Measurements from ENCODE around the gene FLT1.

The FLT1 gene

DNA sequence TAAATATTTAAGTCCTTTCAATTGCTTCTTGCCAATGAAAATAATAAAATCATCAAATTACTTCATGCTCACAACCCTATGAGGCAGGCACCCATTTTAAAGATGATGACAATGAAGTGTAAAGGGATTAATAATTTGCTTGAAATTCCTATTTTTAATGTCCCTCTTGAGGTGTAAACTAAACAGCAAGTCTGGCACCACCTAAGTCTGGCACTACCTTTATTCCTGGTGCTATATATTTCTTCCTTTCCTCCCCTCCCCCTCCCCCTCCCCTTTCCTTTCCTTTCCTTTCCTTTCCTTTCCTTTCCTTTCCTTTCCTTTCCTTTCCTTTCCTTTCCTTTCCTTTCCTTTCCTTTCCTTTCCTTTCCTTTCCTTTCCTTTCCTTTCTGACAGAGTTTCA, 42.2 kb downstream of the FLT1 start:
- DNase-seq, result no peak

DNA sequence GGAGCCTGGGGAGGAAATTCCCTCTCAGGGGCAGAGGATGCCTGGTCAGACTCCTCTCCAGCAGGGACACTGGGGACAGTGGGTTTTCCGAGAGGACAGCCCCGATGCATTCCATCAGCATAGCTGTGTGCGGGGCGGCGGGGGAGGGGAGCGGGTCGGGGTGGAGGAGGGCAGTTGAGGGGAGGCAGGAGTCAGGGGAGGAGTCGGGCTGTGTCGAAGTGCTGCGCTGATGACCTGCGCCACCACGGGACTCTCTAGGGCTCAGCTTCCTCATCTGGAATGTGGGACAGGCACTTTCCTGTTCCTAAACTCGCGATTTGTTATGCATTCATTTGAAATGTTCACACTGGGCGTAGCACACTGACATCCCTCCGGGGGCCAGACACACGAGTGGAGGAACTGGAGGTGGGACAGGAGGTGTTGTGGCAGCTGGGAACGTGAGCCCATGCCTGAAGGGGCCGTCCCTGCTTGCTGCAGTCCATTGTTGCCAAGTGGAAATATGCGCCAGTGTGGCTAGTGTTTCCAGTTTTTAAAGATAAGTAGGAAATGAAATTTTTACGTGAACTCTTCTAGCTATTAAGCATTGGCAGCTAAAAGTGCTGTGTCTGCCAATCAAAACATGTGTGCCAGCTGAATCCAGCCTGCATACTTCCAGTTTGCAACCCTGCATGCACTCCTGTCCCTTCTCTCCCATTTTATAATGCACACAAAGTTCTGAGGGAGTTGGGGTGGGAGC, 43.3 kb downstream of the FLT1 start:
- no peak for DNase-seq

DNA sequence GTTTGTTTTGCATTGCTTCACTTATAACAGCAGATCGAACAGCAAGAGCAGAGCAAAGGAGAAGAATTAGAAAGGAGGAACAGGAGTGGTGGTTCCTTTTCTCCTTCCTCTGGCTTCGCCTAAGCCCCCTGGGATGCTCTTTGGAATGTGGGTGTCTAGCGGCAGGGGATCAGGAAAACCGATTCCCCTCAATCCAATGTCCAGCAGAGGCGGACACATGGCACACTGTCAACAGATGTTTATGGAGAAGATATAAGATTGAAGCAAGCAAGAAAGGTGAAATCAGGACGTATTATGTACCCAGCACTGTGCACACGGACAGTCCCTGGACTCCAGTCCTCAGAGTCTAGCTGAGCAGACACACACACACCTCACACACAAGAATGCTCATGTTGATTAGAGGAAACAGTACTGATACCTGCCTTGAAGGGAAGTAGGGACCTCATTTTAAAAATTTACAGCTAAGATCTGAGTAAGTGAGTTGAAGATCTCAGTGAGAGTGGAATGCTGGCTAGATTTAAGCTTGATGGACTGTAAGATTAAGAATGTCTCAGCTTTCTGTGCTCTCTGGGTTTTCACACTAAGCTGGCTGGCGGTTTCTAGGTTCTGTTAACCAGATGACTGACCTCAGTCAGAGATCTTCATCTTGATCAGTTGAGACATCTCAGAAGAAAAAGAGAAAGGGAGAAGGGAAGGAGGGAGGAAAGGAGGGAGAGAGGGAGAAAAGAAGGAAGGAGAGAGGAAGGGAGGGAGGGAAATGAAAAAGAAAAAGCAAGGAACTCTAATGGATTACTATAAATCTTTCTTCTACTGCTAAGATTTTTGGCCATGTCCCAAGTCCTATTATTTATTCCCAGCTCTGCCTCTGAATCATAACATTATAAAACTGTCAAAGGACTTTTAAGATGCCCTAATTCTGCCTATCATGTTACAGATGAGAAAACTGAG, 44.8 kb downstream of the FLT1 start:
- DNase-seq, result no peak

GRCh38 chr13:28448651-28449358, 46.1 kb downstream of the FLT1 start:
- DNase-seq, result no peak

GRCh38 chr13:28447989-28448388, 46.9 kb downstream of the FLT1 start:
- DNase-seq, result no peak

DNA sequence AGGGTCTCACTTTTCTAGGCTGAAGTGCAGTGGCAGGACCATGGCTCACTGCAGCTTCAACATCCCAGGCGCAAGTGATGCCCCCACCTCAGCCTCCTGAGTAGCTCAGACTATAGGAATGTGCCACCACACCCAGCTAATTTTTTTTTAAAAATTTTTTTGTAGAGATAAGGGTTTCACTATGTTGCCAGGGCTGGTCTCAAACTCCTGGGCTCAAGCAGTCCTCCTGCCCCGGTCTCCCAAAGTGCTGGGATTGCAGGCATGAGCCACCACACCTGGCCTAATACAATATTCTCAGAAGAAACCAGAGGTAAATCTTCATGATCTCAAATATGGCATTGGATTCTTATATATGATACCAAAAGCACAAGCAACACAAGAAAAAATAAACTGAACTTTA, 47.7 kb downstream of the FLT1 start:
- no peak for DNase-seq

DNA sequence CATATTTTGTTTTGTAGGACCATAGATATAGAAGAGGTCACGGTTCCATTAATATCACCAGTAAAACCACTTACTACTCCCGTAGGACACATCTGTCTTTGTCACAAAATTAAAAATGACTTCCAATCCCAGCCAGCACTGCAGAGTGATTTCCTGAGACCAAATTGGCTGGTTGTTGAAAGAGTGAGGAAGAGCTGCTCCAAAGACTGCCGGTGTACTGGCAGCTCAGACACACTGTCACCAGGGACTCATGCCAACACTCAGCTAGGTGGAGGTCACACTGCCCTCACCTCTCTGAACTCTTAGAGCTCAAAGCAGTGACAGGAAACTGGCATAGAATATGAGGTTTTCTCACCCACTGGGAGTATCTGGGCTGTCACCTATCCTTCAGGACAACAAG, 52.1 kb downstream of the FLT1 start:
- no peak for DNase-seq

DNA sequence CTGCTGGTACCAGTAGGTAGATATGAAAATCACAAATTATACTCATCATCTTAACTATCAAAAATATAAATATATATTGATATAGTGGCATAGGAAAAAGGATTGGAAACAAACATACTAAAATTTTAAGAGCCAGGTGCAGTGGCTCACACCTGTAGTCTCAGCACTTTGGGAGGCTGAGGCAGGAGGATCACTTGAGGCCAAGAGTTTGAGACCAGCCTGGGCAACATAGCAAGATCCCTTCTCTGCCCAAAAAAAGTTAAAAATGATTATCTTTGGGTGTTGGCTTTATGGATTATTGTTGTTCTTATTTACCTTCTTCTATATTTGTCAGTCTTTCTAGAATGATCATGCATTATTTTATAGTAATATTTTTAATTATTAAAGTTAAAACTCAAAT, 53.4 kb downstream of the FLT1 start:
- no peak for DNase-seq

- DNase-seq, result no peak
Measured at GRCh38 chr13:28440774-28441504, 54.0 kb downstream of the FLT1 start.

- no peak for DNase-seq
Measured at GRCh38 chr13:28438598-28439334, 56.2 kb downstream of the FLT1 start.

- no peak for DNase-seq
Measured at GRCh38 chr13:28438067-28438466, 56.9 kb downstream of the FLT1 start.

DNA sequence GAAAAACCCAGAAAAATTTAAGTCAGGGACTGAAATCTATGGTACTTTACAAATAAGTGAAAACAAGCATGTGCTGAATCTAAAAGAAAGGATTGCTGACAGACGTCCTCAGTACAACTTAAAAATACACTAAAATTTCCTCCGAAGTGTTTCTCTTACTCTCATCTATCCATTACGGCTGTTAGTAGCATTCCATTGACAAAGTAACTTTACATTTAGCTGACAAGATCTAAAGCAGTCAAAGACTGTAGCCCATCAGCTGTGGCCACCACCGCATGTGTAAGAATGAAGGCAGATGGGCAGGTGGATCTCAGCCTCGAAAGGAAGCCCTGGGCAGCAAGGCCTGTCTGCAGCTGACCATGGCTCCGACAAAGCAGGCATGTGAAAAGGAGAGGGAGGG, 59.0 kb downstream of the FLT1 start:
- no peak for DNase-seq

DNA sequence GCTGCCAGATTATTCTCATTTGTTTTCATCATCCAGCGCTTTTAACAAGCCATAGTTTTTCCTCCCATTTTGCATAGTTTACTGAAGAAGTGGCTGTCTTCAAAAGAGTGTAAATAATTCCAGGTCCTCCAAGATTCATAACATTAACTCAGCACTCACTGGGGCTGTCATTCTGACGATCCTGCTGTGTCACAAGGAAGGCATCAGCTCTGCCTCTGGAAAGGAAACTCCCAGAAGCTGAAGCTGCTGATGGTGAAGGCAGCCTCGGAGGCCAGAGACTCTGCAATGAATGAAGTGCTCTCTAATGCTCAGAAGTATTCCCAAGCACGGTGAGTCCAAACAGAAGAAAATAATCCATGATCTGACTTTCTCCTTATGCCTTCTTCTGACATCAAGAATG, 60.0 kb downstream of the FLT1 start:
- DNase-seq, result no peak

GRCh38 chr13:28432816-28433560, 61.9 kb downstream of the FLT1 start:
- no peak for DNase-seq

- DNase-seq, result no peak
Measured at GRCh38 chr13:28429685-28430290, 65.1 kb downstream of the FLT1 start.

- DNase-seq, result no peak
Measured at GRCh38 chr13:28429096-28429495, 65.8 kb downstream of the FLT1 start.

DNA sequence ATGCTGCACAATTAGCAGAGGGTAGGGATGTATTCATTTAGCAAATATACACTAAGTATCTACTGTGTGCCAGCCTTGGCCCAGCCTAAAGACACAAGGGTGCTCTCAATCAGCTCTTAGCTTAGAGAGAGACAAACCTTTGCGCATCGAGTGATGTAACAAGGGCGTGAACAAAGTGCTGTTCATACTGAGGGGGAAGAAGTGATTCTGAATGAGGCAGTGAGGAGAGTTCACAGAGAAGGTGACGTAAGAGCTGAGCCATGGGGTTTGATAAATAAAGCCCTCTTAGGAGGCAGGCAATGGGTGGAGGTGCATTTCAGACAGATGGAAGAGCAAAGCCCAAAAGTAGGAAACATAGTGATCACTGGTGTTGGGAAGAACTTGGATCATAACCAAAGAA, 68.5 kb downstream of the FLT1 start:
- DNase-seq, result no peak

DNA sequence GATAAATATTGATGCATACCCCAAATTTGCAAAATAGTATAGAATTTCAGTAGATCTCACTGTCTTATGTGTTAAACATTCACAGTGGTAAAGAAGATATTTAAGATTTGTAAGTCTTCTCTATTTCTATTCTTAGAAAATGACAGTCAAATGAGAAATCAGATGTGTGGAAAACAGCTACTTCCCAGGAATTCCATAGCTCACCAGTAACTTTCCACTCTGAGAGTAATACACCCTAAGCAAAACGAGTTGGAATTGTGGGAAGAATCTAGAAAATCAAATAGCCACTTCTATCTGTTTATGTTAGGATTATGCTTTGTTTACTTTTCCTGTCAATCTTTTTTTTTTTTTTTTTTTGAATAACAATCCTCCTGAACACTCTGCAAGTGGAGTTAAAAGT, 69.1 kb downstream of the FLT1 start:
- DNase-seq, result no peak

GRCh38 chr13:28424541-28424940, 70.4 kb downstream of the FLT1 start:
- DNase-seq, result no peak

DNA sequence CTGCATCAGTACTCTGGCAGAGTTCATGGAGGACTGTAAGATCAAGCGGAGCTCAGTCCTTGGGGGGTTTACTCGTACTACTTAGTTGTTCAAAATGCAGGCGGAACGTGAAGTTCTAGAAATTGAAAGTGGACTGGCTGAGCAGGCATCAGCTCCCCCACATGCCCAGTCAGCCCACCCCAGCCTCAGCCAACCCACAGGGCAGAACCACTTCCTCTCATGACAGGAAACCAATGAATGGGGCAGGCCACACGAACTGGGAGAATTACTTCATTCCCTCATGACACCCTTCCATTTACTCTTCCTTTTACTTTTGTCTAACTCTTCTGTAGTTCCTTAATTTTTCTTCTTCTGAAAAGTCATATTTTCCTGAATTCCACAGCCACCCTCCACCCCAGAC, 71.9 kb downstream of the FLT1 start:
- no peak for DNase-seq
